Neutrophil (primary cell): Measurements from ENCODE around the gene PFKFB3.

Experiments
- H3K27ac ChIP-seq: fragments of 200-600 bp; sonication (generic); 2 replicates; pipeline ENCODE4 v1.5.1; 2016; ENCODE audit warnings: mild to moderate bottlenecking, moderate library complexity
- H3K27me3 ChIP-seq: fragments of 200-600 bp; sonication (generic); 2 replicates; pipeline ENCODE4 v1.6.0; 2016; ENCODE audit warnings: mild to moderate bottlenecking
- H3K36me3 ChIP-seq: fragments of 200-600 bp; sonication (generic); 2 replicates; pipeline ENCODE4 v1.5.1; 2017
- H3K4me1 ChIP-seq, 2 experiments: fragments of 200-600 bp in 1 of 2; sonication (generic) in 1 of 2; 1 replicate in 1 of 2; 2 replicates in 1 of 2; pipeline versions ENCODE4 v1.5.1 to v1.6.1; 2013 to 2016; ENCODE audit warnings: low read depth in 1 of 2, low read length in 1 of 2, mild to moderate bottlenecking in 1 of 2, moderate library complexity in 1 of 2; ENCODE audit not compliant: control insufficient read depth in 1 of 2, insufficient read depth in 1 of 2
- H3K4me3 ChIP-seq, 2 experiments: fragments of 200-600 bp in 1 of 2; sonication (generic) in 1 of 2; 1 replicate in 1 of 2; 2 replicates in 1 of 2; pipeline ENCODE4 v1.5.1; 2013 to 2016; ENCODE audit warnings: low read depth in 1 of 2, low read length in 1 of 2, mild to moderate bottlenecking in 1 of 2, moderate library complexity in 1 of 2
- H3K9me3 ChIP-seq: fragments of 200-600 bp; sonication (generic); 2 replicates; pipeline ENCODE4 v1.5.1; 2016
- CTCF ChIP-seq: fragments of 200-600 bp; sonication (generic); IDR thresholded peaks from 2 replicates; pipeline ENCODE4 v1.5.1; 2016; ENCODE audit warnings: antibody characterized with exemption

PFKFB3 gene

GRCh38 chr10:6167456-6167855 lies 35.3 kb upstream of the PFKFB3 start:
- Histone ChIP-seq H3K4me1 (peaks cover 21 to 42% of the 10 kb centered on the region in 2 experiments), H3K9me3 (no peaks in the 10 kb centered on the region), H3K4me3 (no peak overlapping the region), H3K27ac (peak overlapping the region; percentile 14), H3K36me3 (no peaks in the 10 kb centered on the region), H3K27me3 (no peaks in the 10 kb centered on the region)
- TF ChIP-seq CTCF: no peak

DNA sequence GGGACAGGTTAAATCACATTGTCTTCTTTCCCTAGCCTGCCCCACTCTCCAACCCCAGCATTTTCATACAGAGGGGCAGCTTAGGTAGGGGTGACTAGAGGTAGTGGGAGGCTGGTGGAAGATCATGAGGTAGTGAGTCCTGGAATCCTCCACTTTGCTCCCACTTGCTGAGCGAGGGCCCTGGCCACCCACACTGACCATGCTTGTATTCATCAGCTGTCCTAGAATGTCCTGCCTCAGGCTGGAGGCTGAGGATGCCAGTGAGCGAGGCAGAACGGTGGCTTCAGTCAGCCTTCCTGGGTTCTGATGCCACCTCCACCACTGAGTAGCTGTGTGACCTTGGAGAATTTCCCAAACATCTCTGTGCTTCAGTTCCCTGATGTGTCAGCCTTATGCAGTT lies 34.6 kb upstream of the PFKFB3 start:
- no peaks in the 10 kb centered on the region for H3K27me3 ChIP-seq
- peak overlapping the region; percentile 14 for H3K27ac ChIP-seq
- no peak overlapping the region for H3K4me3 ChIP-seq
- TF ChIP-seq CTCF: no peak
- H3K4me1 ChIP-seq: peaks cover 20 to 40% of the 10 kb centered on the region in 2 experiments
- no peaks in the 10 kb centered on the region for H3K9me3 ChIP-seq
- no peaks in the 10 kb centered on the region for H3K36me3 ChIP-seq

DNA sequence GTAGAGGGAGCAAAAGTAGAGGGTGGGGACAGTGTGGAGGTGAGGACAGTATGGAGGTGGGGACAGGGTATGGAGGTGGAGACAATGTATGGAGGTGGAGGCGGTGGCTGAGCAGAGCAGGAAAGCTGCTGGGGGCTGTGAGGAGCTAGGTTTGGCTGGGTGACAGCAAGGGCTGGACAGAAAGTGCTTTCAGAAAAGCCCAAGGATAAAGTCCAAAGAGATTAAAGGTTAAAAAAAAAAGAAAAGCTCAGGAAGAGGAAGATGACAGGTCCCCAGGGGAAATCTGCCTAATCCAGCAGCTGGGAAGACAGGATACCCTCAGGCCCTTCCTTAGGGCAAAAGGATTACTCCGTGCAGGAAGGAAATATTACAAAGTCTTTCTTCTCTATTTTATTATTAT lies 32.1 kb upstream of the PFKFB3 start:
- Histone ChIP-seq H3K9me3 (no peaks in the 10 kb centered on the region), H3K27me3 (no peaks in the 10 kb centered on the region), H3K4me3 (no peak overlapping the region), H3K4me1 (peaks cover 4 to 26% of the 10 kb centered on the region in 2 experiments), H3K36me3 (no peaks in the 10 kb centered on the region), H3K27ac (peak overlapping the region; percentile 19)
- no peak for TF ChIP-seq CTCF

GRCh38 chr10:6171881-6172695 lies 30.6 kb upstream of the PFKFB3 start:
- Histone ChIP-seq H3K9me3 (no peaks in the 10 kb centered on the region), H3K4me1 (peaks cover 17 to 37% of the 10 kb centered on the region in 2 experiments), H3K27ac (peak overlapping the region; percentile 40), H3K36me3 (no peaks in the 10 kb centered on the region), H3K27me3 (no peaks in the 10 kb centered on the region), H3K4me3 (no peak overlapping the region)
- TF ChIP-seq CTCF: no peak

DNA sequence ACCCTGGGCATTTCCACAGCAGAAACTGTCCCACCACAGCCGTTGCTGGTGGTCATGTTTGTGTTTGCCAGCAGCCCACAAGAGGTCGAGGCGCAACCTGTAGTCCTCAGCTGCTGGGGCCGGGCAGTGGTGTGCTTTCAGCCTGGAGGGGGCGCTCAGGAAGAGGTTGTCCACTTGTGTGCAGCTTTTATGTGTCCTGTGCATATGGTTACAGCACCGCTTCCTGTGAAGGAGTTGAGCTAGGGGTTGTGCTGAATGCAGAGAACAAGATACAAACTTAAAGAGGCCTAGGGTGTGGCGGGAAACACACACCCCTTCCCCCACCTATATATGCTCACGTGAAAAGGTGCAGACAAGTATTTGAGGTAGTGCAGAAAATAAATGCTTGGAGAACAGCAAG lies 29.5 kb upstream of the PFKFB3 start:
- Histone ChIP-seq H3K27ac (no peak overlapping the region), H3K36me3 (peaks cover 4% of the 10 kb centered on the region), H3K27me3 (no peaks in the 10 kb centered on the region), H3K9me3 (no peaks in the 10 kb centered on the region), H3K4me3 (no peak overlapping the region), H3K4me1 (peaks cover 17 to 37% of the 10 kb centered on the region in 2 experiments)
- no peak for TF ChIP-seq CTCF
